Urinary bladder (tissue), 4 donors: ENCODE results near the gene PPP1R1A. TPM values are rescaled to one million over a fixed set of nuclear protein-coding genes. Genes with fewer than 3 reads are reported as not detected.
A peak's percentile ranks its signal among the peaks of the same experiment; 100 is the strongest.

Source experiments
- DNase-seq: peaks from one replicate; pipeline ENCODE4 v3.0.0-alpha.2; 2015; ENCODE audit errors: extremely low spot score
- H3K27ac ChIP-seq: one replicate; pipeline ENCODE4 v1.5.1; 2013; ENCODE audit warnings: low read depth, mild to moderate bottlenecking, moderate library complexity
- H3K36me3 ChIP-seq: one replicate; pipeline ENCODE4 v1.6.1; 2013; ENCODE audit warnings: mild to moderate bottlenecking, moderate library complexity; ENCODE audit not compliant: insufficient read depth
- H3K4me1 ChIP-seq: one replicate; pipeline ENCODE4 v1.6.1; 2013; ENCODE audit warnings: mild to moderate bottlenecking, moderate library complexity; ENCODE audit not compliant: insufficient read depth
- H3K4me3 ChIP-seq: one replicate; pipeline ENCODE4 v1.5.1; 2013; ENCODE audit warnings: low read depth, low read length
- WGBS: extraction: QIAGEN DNeasy Blood & Tissue Kit; methylation state at CpG from one replicate; pipeline ENCODE4 v1.1.7; 2013; 5-methylcytosine and 5-hydroxymethylcytosine counted together
- polyA plus RNA-seq: library from polyadenylated mRNA; stranded (reverse); fragments of 200-250 nt; gene quantifications from one replicate; pipeline ENCODE4 v1.2.3, GENCODE V29; 2013
- total RNA-seq: library from RNA; depleted of rRNA; stranded (reverse); fragments of >200 nt; gene quantifications from one replicate; pipeline ENCODE4 v1.2.3, GENCODE V29; 2014
- donor health status: healthy with polysubstance abuse.
- donor health status: healthy.

The PPP1R1A gene
- total RNA-seq: 1.6 TPM
- polyA plus RNA-seq: 2.5 TPM

GRCh38 chr12:54588110-54588889 is at the start of gene PPP1R1A:
TSS of gene PPP1R1A (minus strand) at chr12:54588659. CDS start at chr12:54588488, 171 bp downstream.
- Histone ChIP-seq H3K4me3 (peak within 1 kb of the TSS; percentile 47), H3K4me1 (no peaks in the 10 kb centered on the region), H3K36me3 (no peaks in the 10 kb centered on the region), H3K27ac (no peak within 1 kb of the TSS)
- 2% methylated on average over 77 of the region's 77 CpGs for WGBS
- no peak for DNase-seq

- no peaks in the 10 kb centered on the region for H3K4me1 ChIP-seq
- no peak within 1 kb of the TSS for H3K27ac ChIP-seq
- no peak within 1 kb of the TSS for H3K4me3 ChIP-seq
- 82% methylated on average over 2 of the region's 2 CpGs for WGBS
- no peak for DNase-seq
- H3K36me3 ChIP-seq: no peaks in the 10 kb centered on the region
These were observed 46.3 kb upstream of the PPP1R1A start, which contains the start of gene LACRT for GRCh38 chr12:54634795-54635194. TSS of gene LACRT (minus strand) at chr12:54634895. CDS start at chr12:54634841, 54 bp downstream.

GRCh38 chr12:54631988-54632728 is 43.7 kb upstream of the PPP1R1A start:
- 67% methylated on average over 8 of the region's 8 CpGs for WGBS
- Histone ChIP-seq H3K4me3 (no peak overlapping the region), H3K27ac (no peak overlapping the region), H3K4me1 (no peaks in the 10 kb centered on the region), H3K36me3 (no peaks in the 10 kb centered on the region)
- DNase-seq: no peak

- Histone ChIP-seq H3K4me3 (no peak overlapping the region), H3K27ac (no peak overlapping the region), H3K4me1 (no peaks in the 10 kb centered on the region), H3K36me3 (no peaks in the 10 kb centered on the region)
- no peak for DNase-seq
- WGBS: 75% methylated on average over 5 of the region's 5 CpGs
These were observed 43.1 kb upstream of the PPP1R1A start for GRCh38 chr12:54631551-54631950.

- Histone ChIP-seq H3K4me3 (no peak overlapping the region), H3K36me3 (no peaks in the 10 kb centered on the region), H3K27ac (no peak overlapping the region), H3K4me1 (no peaks in the 10 kb centered on the region)
- WGBS: 88% methylated on average over 2 of the region's 2 CpGs
- DNase-seq: no peak
These were observed 41.5 kb upstream of the PPP1R1A start for GRCh38 chr12:54629925-54630324.

GRCh38 chr12:54628186-54628846 is 39.9 kb upstream of the PPP1R1A start:
- no peaks in the 10 kb centered on the region for H3K36me3 ChIP-seq
- no peak for DNase-seq
- WGBS: 94% methylated on average over 3 of the region's 3 CpGs
- H3K4me3 ChIP-seq: no peak overlapping the region
- no peak overlapping the region for H3K27ac ChIP-seq
- no peaks in the 10 kb centered on the region for H3K4me1 ChIP-seq

- H3K27ac ChIP-seq: no peak overlapping the region
- DNase-seq: no peak
- no peaks in the 10 kb centered on the region for H3K36me3 ChIP-seq
- no peaks in the 10 kb centered on the region for H3K4me1 ChIP-seq
- H3K4me3 ChIP-seq: no peak overlapping the region
- 93% methylated on average over 3 of the region's 3 CpGs for WGBS
These were observed 38.8 kb upstream of the PPP1R1A start for GRCh38 chr12:54627304-54627703.

- DNase-seq: no peak
- H3K4me1 ChIP-seq: no peaks in the 10 kb centered on the region
These were observed 37.1 kb upstream of the PPP1R1A start for GRCh38 chr12:54625598-54625997.

GRCh38 chr12:54624315-54625279 is 36.1 kb upstream of the PPP1R1A start:
- Histone ChIP-seq H3K4me1 (no peaks in the 10 kb centered on the region), H3K27ac (no peak overlapping the region), H3K36me3 (no peaks in the 10 kb centered on the region), H3K4me3 (no peak overlapping the region)
- no peak for DNase-seq
- WGBS: 46% methylated on average over 5 of the region's 5 CpGs

More at GRCh38 chr12:54625598-54625997, 37.1 kb upstream of the PPP1R1A start:
- no peak overlapping the region for H3K4me3 ChIP-seq
- H3K27ac ChIP-seq: no peak overlapping the region
- no peaks in the 10 kb centered on the region for H3K36me3 ChIP-seq

- no peaks in the 10 kb centered on the region for H3K4me1 ChIP-seq
- no peak overlapping the region for H3K27ac ChIP-seq
- H3K36me3 ChIP-seq: no peaks in the 10 kb centered on the region
- H3K4me3 ChIP-seq: no peak overlapping the region
- DNase-seq: no peak
These were observed 34.2 kb upstream of the PPP1R1A start for GRCh38 chr12:54622463-54623183.

GRCh38 chr12:54616933-54617680 is 28.6 kb upstream of the PPP1R1A start:
- H3K4me1 ChIP-seq: no peaks in the 10 kb centered on the region
- H3K27ac ChIP-seq: no peak overlapping the region
- DNase-seq: no peak
- H3K4me3 ChIP-seq: no peak overlapping the region
- WGBS: 67% methylated on average over 6 of the region's 6 CpGs
- no peaks in the 10 kb centered on the region for H3K36me3 ChIP-seq

GRCh38 chr12:54612225-54612750 is 23.8 kb upstream of the PPP1R1A start:
- no peak for DNase-seq
- Histone ChIP-seq H3K36me3 (no peaks in the 10 kb centered on the region), H3K4me3 (no peak overlapping the region), H3K4me1 (no peaks in the 10 kb centered on the region), H3K27ac (no peak overlapping the region)
- 77% methylated on average over 1 of the region's 1 CpG for WGBS
